Sigmoid colon (tissue), 4 donors: ENCODE results near the gene HOXA5.

Experiments
- CTCF ChIP-seq, 4 experiments: fragments of 450-650 bp in 3 of 4; fragments of 200-600 bp in 1 of 4; IDR thresholded peaks; one replicate each; pipeline ENCODE4 v1.5.1; 2016 to 2019; ENCODE audit warnings: antibody characterized with exemption in 4 of 4, mild to moderate bottlenecking in 3 of 4, moderate library complexity in 2 of 4
- EP300 ChIP-seq, 4 donors: sonication (generic); formaldehyde crosslinking; IDR thresholded peaks; one replicate each; pipeline ENCODE4 v1.6.1; 2017; ENCODE audit warnings: antibody characterized with exemption in 4 of 4
- POLR2A ChIP-seq, 2 donors: fragments of 450-650 bp; IDR thresholded peaks; one replicate each; pipeline ENCODE4 v1.6.1; 2016; ENCODE audit warnings: antibody characterized with exemption in 2 of 2, mild to moderate bottlenecking in 2 of 2, moderate library complexity in 2 of 2

- no peak for TF ChIP-seq EP300 (IDR thresholded peaks at IDR 0.05)
- TF ChIP-seq CTCF (IDR thresholded peaks at IDR 0.05) = no peak
- TF ChIP-seq POLR2A (IDR thresholded peaks at IDR 0.05) = no peak
Observed at GRCh38 chr7:27138985-27139333, 4.5 kb downstream of the HOXA5 start.
